Nucleus accumbens (tissue), 56 donors: ENCODE measurements around the gene PTPRG.

ENCODE experiments used
- DNase-seq, 56 donors: peaks; one replicate each; lab custom pipeline; 2025; lab: John Stamatoyannopoulos, UW

PTPRG gene

DNA sequence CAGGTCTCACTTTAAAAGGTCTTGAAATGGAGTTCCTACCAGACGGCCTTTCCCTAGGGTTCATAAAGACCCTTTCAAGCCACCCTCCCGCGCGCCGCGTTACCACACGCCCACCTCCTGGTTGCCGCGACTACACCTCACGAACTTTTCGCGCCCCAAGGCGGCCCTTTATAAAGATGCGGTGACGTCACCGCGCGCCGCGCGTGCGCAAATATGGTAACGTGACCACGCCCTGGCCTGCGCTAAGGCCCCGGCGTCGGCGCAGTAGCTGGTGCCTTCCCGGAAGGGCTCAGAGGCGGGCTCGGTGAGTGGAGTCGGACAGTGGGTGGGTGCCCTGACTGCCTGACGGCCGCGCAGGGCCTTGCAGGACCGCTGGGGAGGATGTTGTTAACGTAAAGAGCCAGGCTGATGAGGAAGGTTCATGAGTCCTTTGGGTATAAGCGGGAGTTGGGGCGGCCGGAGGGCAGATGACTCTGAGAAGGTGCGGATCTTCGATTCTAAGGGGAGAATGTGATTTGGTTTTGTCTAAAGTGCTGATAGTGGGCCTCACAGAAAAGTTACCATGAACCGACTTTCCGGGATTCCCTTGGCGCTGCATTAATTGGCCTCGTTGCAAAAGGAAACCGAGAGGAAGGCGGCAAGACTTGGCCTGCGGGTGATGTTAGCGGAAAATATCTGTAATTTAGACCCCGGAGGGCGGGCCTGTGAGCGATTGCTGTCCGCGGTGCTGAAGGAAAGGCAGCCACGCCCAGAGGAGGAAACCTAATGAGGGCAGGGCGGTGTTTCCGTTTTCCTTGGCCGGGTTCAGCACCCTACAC lies 757.6 kb downstream of the PTPRG start:
- DNase-seq = peak in 55 of 56 donors; percentile 7 to 94 (median 78)

DNA sequence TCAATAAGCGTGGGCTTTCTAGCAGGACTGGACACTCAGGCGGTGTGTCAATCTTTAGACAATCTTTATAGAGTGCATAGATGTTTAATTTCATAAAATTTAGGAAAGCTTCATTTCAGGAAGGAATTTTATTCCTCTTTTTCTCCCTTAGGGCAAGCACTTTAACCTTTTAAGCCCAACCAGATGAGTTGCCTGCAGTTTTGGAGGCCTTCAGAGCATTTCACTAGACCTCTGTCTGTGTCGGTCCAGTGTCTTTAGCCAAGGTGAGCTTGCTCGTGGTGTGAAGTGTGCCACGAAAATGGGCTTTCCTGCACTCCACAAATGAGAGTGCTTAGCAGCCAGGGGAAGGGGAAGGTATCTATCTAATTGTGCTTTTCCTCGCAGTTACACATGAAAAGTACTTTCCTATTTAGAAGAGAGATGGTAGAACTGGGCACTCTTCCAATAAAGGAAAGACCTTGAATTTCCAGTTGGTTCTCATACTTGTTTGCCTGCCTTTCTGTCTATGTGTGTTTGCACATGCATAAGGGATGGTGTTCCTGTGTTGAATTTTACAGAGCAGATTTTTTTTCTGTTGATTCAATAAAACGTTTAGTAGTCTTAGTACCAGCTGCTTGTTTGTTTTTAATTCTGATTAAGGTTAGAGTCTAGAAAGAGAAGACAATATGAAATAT lies 758.3 kb downstream of the PTPRG start:
- no peak for DNase-seq

DNA sequence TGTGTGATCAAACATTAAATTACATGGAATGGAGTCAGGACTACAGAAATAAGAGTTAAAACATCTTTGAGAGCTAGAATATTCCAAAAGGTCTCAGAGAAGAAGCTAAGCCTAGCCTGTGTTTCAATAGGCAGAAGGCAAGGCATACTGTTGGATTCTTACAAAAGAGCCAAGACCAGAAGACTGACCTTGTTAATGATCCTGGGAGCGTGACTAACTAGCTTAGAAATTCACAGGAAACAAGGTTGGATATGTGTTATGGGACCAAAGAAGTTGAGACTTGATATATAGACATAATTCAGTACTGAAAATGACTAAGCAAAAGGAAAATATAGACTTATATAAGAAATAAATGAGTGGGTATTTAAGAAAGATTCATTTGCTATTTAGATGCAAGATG lies 761.9 kb downstream of the PTPRG start:
- DNase-seq = no peak

DNA sequence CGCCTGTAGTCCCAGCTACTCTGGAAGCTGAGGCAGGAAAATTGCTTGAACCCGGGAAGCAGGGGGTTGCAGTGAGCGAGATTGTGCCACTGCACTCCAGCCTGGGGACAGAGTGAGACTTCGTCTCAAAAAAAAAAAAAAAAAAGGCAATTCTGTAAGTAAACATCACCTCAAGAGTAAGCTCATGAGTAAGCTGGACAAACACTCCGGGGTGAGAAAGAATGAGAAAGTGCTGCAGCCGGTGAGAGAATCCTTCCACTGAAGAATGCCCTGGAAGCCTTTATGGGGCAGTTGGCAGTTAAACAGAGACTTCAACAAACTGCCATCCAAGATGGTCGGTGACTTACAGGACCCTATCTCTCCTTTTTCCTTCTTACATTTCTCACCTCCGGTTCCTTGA lies 764.5 kb downstream of the PTPRG start:
- DNase-seq = no peak

- no peak for DNase-seq
Observed at GRCh38 chr3:62329971-62330370, 768.6 kb downstream of the PTPRG start.

GRCh38 chr3:62332017-62332416 lies 770.6 kb downstream of the PTPRG start:
- DNase-seq = no peak

DNA sequence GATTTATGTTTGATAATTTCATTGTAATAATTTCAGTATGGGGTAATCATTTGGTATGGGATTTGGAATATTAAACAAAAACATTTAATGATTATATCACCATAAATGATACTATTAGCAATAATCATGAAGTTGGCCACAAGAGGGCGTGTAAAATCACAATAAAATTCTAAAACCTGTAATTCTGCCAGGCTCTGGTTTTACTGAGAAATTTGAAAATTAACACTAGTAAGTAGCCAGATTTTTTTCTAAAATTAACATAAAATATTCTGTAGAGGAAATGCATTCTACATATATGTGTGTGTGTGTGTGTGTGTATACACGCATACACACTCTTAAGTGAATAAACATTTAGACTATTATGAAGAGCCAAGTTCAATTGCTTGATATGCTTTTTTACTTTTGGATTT lies 771.5 kb downstream of the PTPRG start:
- peak in 2 of 56 donors; percentile 1 to 22 for DNase-seq

- DNase-seq = no peak
Observed at GRCh38 chr3:62335196-62335595, 773.8 kb downstream of the PTPRG start.

GRCh38 chr3:62343755-62344154 lies 782.4 kb downstream of the PTPRG start:
- no peak for DNase-seq
